ENCODE data around the gene HCN2. TPM values are rescaled to one million over a fixed set of nuclear protein-coding genes. Genes with fewer than 3 reads are reported as not detected.

Gene HCN2
- total RNA-seq, 1 experiment from 2014 or later = 13.1 TPM

- H3K4me1 ChIP-seq (ENCODE audit: insufficient read depth, low read length, poor library complexity, severe bottlenecking) = no peaks in the 10 kb centered on the region
- TF ChIP-seq CTCF (conservative IDR thresholded peaks at IDR 0.05; ENCODE audit: low read depth, low read length) (no peak), EZH2 (IDR thresholded peaks at IDR 0.05; ENCODE audit: borderline replicate concordance, low read depth, low read length, poor library complexity, severe bottlenecking) (no peak)
- CTCF ChIA-PET = no interaction called here
Observed at GRCh38 chr19:651991-652390, 62.3 kb downstream of the HCN2 start.

GRCh38 chr19:652467-653389 lies 63.0 kb downstream of the HCN2 start:
- Histone ChIP-seq H3K27ac (ENCODE audit: low read depth, low read length, poor library complexity, severe bottlenecking) (no peak overlapping the region), H3K9me3 (ENCODE audit: low read depth, low read length, poor library complexity, severe bottlenecking) (no peaks in the 10 kb centered on the region), H3K36me3 (ENCODE audit: insufficient read depth, low read length, poor library complexity, severe bottlenecking) (peaks cover 60% of the 10 kb centered on the region), H3K4me3 (ENCODE audit: low read depth, low read length, poor library complexity, severe bottlenecking) (no peak overlapping the region), H3K27me3 (replicated peaks; ENCODE audit: insufficient read depth, low read depth, low read length, poor library complexity) (no peaks in the 10 kb centered on the region), H3K4me1 (ENCODE audit: insufficient read depth, low read length, poor library complexity, severe bottlenecking) (no peaks in the 10 kb centered on the region)
- no peak for TF ChIP-seq CTCF (conservative IDR thresholded peaks at IDR 0.05; ENCODE audit: low read depth, low read length)
- TF ChIP-seq EZH2 (IDR thresholded peaks at IDR 0.05; ENCODE audit: borderline replicate concordance, low read depth, low read length, poor library complexity, severe bottlenecking) = no peak
- intact Hi-C loops (cut with micrococcal nuclease; ENCODE audit: unreplicated experiment) = no loop called here
- ChIA-PET CTCF (no interaction called here), POLR2A (ENCODE audit: low non-redundant PET) (no interaction called here)
- no peak for DNase-seq (ENCODE audit: low spot score)
- no TSS peak for BruUV-seq (replicated peaks)

More at GRCh38 chr19:651991-652390, 62.3 kb downstream of the HCN2 start:
- DNase-seq (ENCODE audit: low spot score) = no peak
- intact Hi-C loops (cut with micrococcal nuclease; ENCODE audit: unreplicated experiment) = no loop called here
- H3K9me3 ChIP-seq (ENCODE audit: low read depth, low read length, poor library complexity, severe bottlenecking) = no peaks in the 10 kb centered on the region
- H3K27ac ChIP-seq (ENCODE audit: low read depth, low read length, poor library complexity, severe bottlenecking) = no peak overlapping the region
- H3K36me3 ChIP-seq (ENCODE audit: insufficient read depth, low read length, poor library complexity, severe bottlenecking) = peaks cover 65% of the 10 kb centered on the region
- H3K4me3 ChIP-seq (ENCODE audit: low read depth, low read length, poor library complexity, severe bottlenecking) = no peak overlapping the region
- no TSS peak for BruUV-seq (replicated peaks)
- no peaks in the 10 kb centered on the region for H3K27me3 ChIP-seq (replicated peaks; ENCODE audit: insufficient read depth, low read depth, low read length, poor library complexity)
- POLR2A ChIA-PET (ENCODE audit: low non-redundant PET) = no interaction called here

GRCh38 chr19:653425-653824 lies 63.7 kb downstream of the HCN2 start:
- TF ChIP-seq CTCF (conservative IDR thresholded peaks at IDR 0.05; ENCODE audit: low read depth, low read length) (no peak), EZH2 (IDR thresholded peaks at IDR 0.05; ENCODE audit: borderline replicate concordance, low read depth, low read length, poor library complexity, severe bottlenecking) (no peak)
- Histone ChIP-seq H3K4me1 (ENCODE audit: insufficient read depth, low read length, poor library complexity, severe bottlenecking) (no peaks in the 10 kb centered on the region), H3K27me3 (replicated peaks; ENCODE audit: insufficient read depth, low read depth, low read length, poor library complexity) (no peaks in the 10 kb centered on the region), H3K4me3 (ENCODE audit: low read depth, low read length, poor library complexity, severe bottlenecking) (no peak overlapping the region), H3K27ac (ENCODE audit: low read depth, low read length, poor library complexity, severe bottlenecking) (no peak overlapping the region), H3K36me3 (ENCODE audit: insufficient read depth, low read length, poor library complexity, severe bottlenecking) (peaks cover 55% of the 10 kb centered on the region), H3K9me3 (ENCODE audit: low read depth, low read length, poor library complexity, severe bottlenecking) (no peaks in the 10 kb centered on the region)
- DNase-seq (ENCODE audit: low spot score) = no peak
- CTCF ChIA-PET = no interaction called here
- POLR2A ChIA-PET (ENCODE audit: low non-redundant PET) = no interaction called here
- no TSS peak for BruUV-seq (replicated peaks)
- intact Hi-C loops (cut with micrococcal nuclease; ENCODE audit: unreplicated experiment) = no loop called here

All from A673 (cell line).